Thymus (tissue), 11 donors: Measurements from ENCODE around the gene TM9SF1. TPM values are rescaled to one million over a fixed set of nuclear protein-coding genes. Genes with fewer than 3 reads are reported as not detected.
A peak's percentile ranks its signal among the peaks of the same experiment; 100 is the strongest.

Experiments used
- DNase-seq, 9 donors: peaks; one replicate each; pipeline ENCODE4 v3.0.0-alpha.2; 2013; ENCODE audit warnings: low spot score in 9 of 9, low read depth in 6 of 9, missing footprints in 1 of 9
- H3K27ac ChIP-seq, 2 donors: one replicate each; pipeline ENCODE4 v1.5.1; 2013; ENCODE audit warnings: control low read depth in 1 of 2, low read depth in 1 of 2, low read length in 1 of 2, mild to moderate bottlenecking in 1 of 2, moderate library complexity in 1 of 2
- H3K27me3 ChIP-seq, 2 donors: one replicate each; pipeline ENCODE4 v1.5.1; 2013; ENCODE audit warnings: low read length in 1 of 2; ENCODE audit not compliant: control insufficient read depth in 2 of 2, insufficient read depth in 1 of 2
- H3K36me3 ChIP-seq, 2 donors: one replicate each; pipeline ENCODE4 v1.5.1; 2013; ENCODE audit warnings: low read length in 1 of 2, mild to moderate bottlenecking in 1 of 2, moderate library complexity in 1 of 2; ENCODE audit not compliant: control insufficient read depth in 2 of 2, insufficient read depth in 2 of 2
- H3K4me1 ChIP-seq, 2 donors: one replicate each; pipeline ENCODE4 v1.5.1; 2013; ENCODE audit warnings: low read length in 2 of 2; ENCODE audit not compliant: control insufficient read depth in 2 of 2, insufficient read depth in 2 of 2
- H3K4me3 ChIP-seq, 2 donors: one replicate each; pipeline ENCODE4 v1.5.1; 2013; ENCODE audit warnings: low read length in 2 of 2, control low read depth in 1 of 2, mild to moderate bottlenecking in 1 of 2
- H3K9me3 ChIP-seq, 2 donors: one replicate each; pipeline ENCODE4 v1.5.1; 2013; ENCODE audit warnings: low read length in 1 of 2, mild to moderate bottlenecking in 1 of 2; ENCODE audit not compliant: control insufficient read depth in 2 of 2, insufficient read depth in 1 of 2
- WGBS: extraction: QIAGEN DNeasy Blood & Tissue Kit; methylation state at CpG from one replicate; pipeline ENCODE4 v1.1.7; 2013; 5-methylcytosine and 5-hydroxymethylcytosine counted together
- polyA plus RNA-seq: library from polyadenylated mRNA; stranded (reverse); fragments of 200-250 nt; gene quantifications from one replicate; pipeline ENCODE4 v1.2.3, GENCODE V29; 2013
- total RNA-seq: library from RNA; stranded (reverse); fragments of 120-200 nt; gene quantifications from one replicate; pipeline ENCODE4 v1.2.4, GENCODE V29; 2013
- donor health status: healthy.

The TM9SF1 gene
- total and polyA plus RNA-seq, 2 donors = 12.5 to 18.2 TPM

DNA sequence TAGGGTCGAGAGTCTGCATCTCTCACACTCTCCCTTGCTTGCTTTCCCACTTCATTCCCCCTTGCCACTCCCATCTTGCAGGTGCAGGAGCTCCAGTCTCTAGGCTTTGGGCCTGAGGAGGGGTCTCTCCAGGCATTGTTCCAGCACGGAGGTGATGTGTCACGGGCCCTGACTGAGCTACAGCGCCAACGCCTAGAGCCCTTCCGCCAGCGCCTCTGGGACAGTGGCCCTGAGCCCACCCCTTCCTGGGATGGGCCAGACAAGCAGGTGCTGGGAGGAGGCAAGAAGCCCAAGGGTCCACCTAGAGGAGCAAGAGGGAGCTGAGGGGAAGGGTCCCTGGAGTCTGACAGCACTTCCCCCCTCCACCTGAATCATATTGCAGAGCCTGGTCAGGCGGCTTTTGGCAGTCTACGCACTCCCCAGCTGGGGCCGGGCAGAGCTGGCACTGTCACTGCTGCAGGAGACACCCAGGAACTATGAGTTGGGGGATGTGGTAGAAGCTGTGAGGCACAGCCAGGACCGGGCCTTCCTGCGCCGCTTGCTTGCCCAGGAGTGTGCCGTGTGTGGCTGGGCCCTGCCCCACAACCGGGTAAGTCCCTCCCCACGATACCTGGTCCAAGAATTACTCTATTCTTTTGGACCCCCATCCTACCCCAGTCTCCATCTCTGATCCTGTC lies 43.7 kb downstream of the TM9SF1 start:
- no peak overlapping the region for H3K4me3 ChIP-seq
- H3K9me3 ChIP-seq = no peaks in the 10 kb centered on the region
- peaks cover 10 to 11% of the 10 kb centered on the region in 2 donors for H3K4me1 ChIP-seq
- WGBS = 98% methylated on average over 16 of the region's 16 CpGs
- H3K27me3 ChIP-seq = no peaks in the 10 kb centered on the region
- no peak overlapping the region for H3K27ac ChIP-seq
- no peak for DNase-seq
- peaks cover 62 to 69% of the 10 kb centered on the region in 2 donors for H3K36me3 ChIP-seq

GRCh38 chr14:24150993-24151392 lies 44.2 kb downstream of the TM9SF1 start:
- Histone ChIP-seq H3K27me3 (no peaks in the 10 kb centered on the region), H3K4me1 (peaks cover 12 to 14% of the 10 kb centered on the region in 2 donors), H3K4me3 (no peak overlapping the region), H3K27ac (no peak overlapping the region), H3K36me3 (peaks cover 57 to 65% of the 10 kb centered on the region in 2 donors), H3K9me3 (no peaks in the 10 kb centered on the region)
- WGBS = 97% methylated on average over 9 of the region's 9 CpGs
- DNase-seq = no peak

DNA sequence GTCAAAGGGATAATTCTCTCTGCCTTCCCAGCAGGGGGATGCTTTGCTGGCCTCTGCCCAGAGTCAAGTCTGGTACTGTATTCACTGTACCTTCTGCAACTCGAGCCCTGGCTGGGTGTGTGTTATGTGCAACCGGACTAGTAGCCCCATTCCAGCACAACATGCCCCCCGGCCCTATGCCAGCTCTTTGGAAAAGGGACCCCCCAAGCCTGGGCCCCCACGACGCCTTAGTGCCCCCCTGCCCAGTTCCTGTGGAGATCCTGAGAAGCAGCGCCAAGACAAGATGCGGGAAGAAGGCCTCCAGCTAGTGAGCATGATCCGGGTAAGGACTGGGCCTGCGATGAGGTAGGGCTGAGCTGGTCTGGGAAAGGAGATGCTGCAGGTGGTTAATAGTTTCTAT lies 44.7 kb downstream of the TM9SF1 start:
- H3K4me3 ChIP-seq = no peak overlapping the region
- no peak overlapping the region for H3K27ac ChIP-seq
- H3K9me3 ChIP-seq = no peaks in the 10 kb centered on the region
- DNase-seq = no peak
- H3K27me3 ChIP-seq = no peaks in the 10 kb centered on the region
- WGBS = 99% methylated on average over 9 of the region's 9 CpGs
- peaks cover 53 to 61% of the 10 kb centered on the region in 2 donors for H3K36me3 ChIP-seq
- H3K4me1 ChIP-seq = peaks cover 16 to 18% of the 10 kb centered on the region in 2 donors

DNA sequence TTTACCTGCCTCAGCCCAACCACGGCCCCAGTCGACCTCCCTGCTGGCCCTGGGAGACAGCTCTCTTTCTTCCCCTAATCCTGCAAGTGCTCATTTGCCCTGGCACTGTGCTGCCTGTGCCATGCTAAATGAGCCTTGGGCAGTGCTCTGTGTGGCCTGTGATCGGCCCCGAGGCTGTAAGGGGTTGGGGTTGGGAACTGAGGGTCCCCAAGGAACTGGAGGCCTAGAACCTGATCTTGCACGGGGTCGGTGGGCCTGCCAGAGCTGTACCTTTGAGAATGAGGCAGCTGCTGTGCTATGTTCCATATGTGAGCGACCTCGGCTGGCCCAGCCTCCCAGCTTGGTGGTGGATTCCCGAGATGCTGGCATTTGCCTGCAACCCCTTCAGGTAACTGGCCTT lies 45.2 kb downstream of the TM9SF1 start:
- no peak overlapping the region for H3K27ac ChIP-seq
- no peaks in the 10 kb centered on the region for H3K9me3 ChIP-seq
- peaks cover 48 to 59% of the 10 kb centered on the region in 2 donors for H3K36me3 ChIP-seq
- no peaks in the 10 kb centered on the region for H3K27me3 ChIP-seq
- no peak for DNase-seq
- H3K4me3 ChIP-seq = no peak overlapping the region
- peaks cover 21 to 23% of the 10 kb centered on the region in 2 donors for H3K4me1 ChIP-seq
- 98% methylated on average over 9 of the region's 9 CpGs for WGBS

- no peak overlapping the region for H3K4me3 ChIP-seq
- DNase-seq = no peak
- H3K27me3 ChIP-seq = no peaks in the 10 kb centered on the region
- 98% methylated on average over 3 of the region's 3 CpGs for WGBS
- no peaks in the 10 kb centered on the region for H3K9me3 ChIP-seq
- H3K4me1 ChIP-seq = peaks cover 22 to 27% of the 10 kb centered on the region in 2 donors
- H3K27ac ChIP-seq = no peak overlapping the region
- peaks cover 41 to 58% of the 10 kb centered on the region in 2 donors for H3K36me3 ChIP-seq
Observed at GRCh38 chr14:24149302-24149969, 45.8 kb downstream of the TM9SF1 start.

GRCh38 chr14:24147761-24148428 lies 47.3 kb downstream of the TM9SF1 start:
- 10% methylated on average over 29 of the region's 29 CpGs for WGBS
- H3K9me3 ChIP-seq = no peaks in the 10 kb centered on the region
- H3K4me3 ChIP-seq = peak overlapping the region; percentile 78 to 90
- H3K27ac ChIP-seq = peak overlapping the region in 1 of 2 donors; percentile 70
- peaks cover 46 to 68% of the 10 kb centered on the region in 2 donors for H3K36me3 ChIP-seq
- peaks cover 22 to 31% of the 10 kb centered on the region in 2 donors for H3K4me1 ChIP-seq
- no peaks in the 10 kb centered on the region for H3K27me3 ChIP-seq
- DNase-seq = no peak

GRCh38 chr14:24146978-24147760 lies 48.1 kb downstream of the TM9SF1 start, which contains the start of gene RNF31:
Gene RNF31 (plus strand): TSS chr14:24147498. CDS start chr14:24147699, 201 bp downstream.
- Histone ChIP-seq H3K27ac (peak within 1 kb of the TSS; percentile 95 to 98), H3K9me3 (no peaks in the 10 kb centered on the region), H3K36me3 (peaks cover 42 to 65% of the 10 kb centered on the region in 2 donors), H3K4me3 (peak within 1 kb of the TSS; percentile 78 to 90), H3K27me3 (no peaks in the 10 kb centered on the region), H3K4me1 (peaks cover 23 to 32% of the 10 kb centered on the region in 2 donors)
- DNase-seq = peak; percentile 95 to 99 (median 97)
- WGBS = under 1% methylated on average over 57 of the region's 57 CpGs

- Histone ChIP-seq H3K27ac (peak within 1 kb of the TSS; percentile 95 to 98), H3K9me3 (peaks cover 0 to 3% of the 10 kb centered on the region in 2 donors), H3K4me3 (peak within 1 kb of the TSS; percentile 78 to 90), H3K27me3 (no peaks in the 10 kb centered on the region), H3K4me1 (peaks cover 27 to 38% of the 10 kb centered on the region in 2 donors), H3K36me3 (peaks cover 35 to 59% of the 10 kb centered on the region in 2 donors)
- peak in 7 of 9 donors; percentile 66 to 89 (median 73) for DNase-seq
- WGBS = under 1% methylated on average over 25 of the region's 25 CpGs
Observed at GRCh38 chr14:24146453-24146977, 48.7 kb downstream of the TM9SF1 start, which contains the start of gene PSME2. Gene PSME2 (minus strand): TSS chr14:24146610. CDS start chr14:24146581, 29 bp downstream.
